GM21737 (cell line): ENCODE measurements around the gene NELL1.
"Not testable (repeated sequence)": the region's sequence is repeated elsewhere in the genome, so short reads cannot be mapped to it uniquely, and the experiment has no call there.

ENCODE experiments used
- ATAC-seq: cut with Tn5 transposase; IDR thresholded peaks from one replicate; pipeline ENCODE4 v1.9.1; 2021; ENCODE audit warnings: mild to moderate bottlenecking, moderate library complexity; ENCODE audit not compliant: unreplicated experiment

Gene NELL1

GRCh38 chr11:21082853-21083252, 413.5 kb downstream of the NELL1 start:
- ATAC-seq: no peak

GRCh38 chr11:21088930-21089329, 419.5 kb downstream of the NELL1 start:
- ATAC-seq: no peak

GRCh38 chr11:21104641-21105040, 435.3 kb downstream of the NELL1 start:
- ATAC-seq: no peak

- no peak for ATAC-seq
These were observed 436.0 kb downstream of the NELL1 start for GRCh38 chr11:21105196-21105917.

GRCh38 chr11:21109341-21109740, 440.0 kb downstream of the NELL1 start:
- ATAC-seq: no peak

GRCh38 chr11:21110415-21110814, 441.0 kb downstream of the NELL1 start:
- ATAC-seq: no peak

GRCh38 chr11:21113876-21114275, 444.5 kb downstream of the NELL1 start:
- no peak for ATAC-seq

GRCh38 chr11:21116009-21116408, 446.6 kb downstream of the NELL1 start:
- ATAC-seq: no peak

GRCh38 chr11:21119411-21119810, 450.0 kb downstream of the NELL1 start:
- no peak for ATAC-seq

GRCh38 chr11:21121991-21122390, 452.6 kb downstream of the NELL1 start:
- no peak for ATAC-seq

GRCh38 chr11:21122523-21122922, 453.1 kb downstream of the NELL1 start:
- no peak for ATAC-seq

- ATAC-seq: no peak
These were observed 462.8 kb downstream of the NELL1 start for GRCh38 chr11:21132146-21132720.

- ATAC-seq: no peak
These were observed 463.9 kb downstream of the NELL1 start for GRCh38 chr11:21133244-21133643.

- no peak for ATAC-seq
These were observed 464.3 kb downstream of the NELL1 start for GRCh38 chr11:21133722-21134121.

- ATAC-seq: no peak
These were observed 468.4 kb downstream of the NELL1 start for GRCh38 chr11:21137803-21138202.

GRCh38 chr11:21141557-21141956, 472.2 kb downstream of the NELL1 start:
- not testable (repeated sequence) for ATAC-seq

GRCh38 chr11:21142007-21142406, 472.6 kb downstream of the NELL1 start:
- no peak for ATAC-seq

- ATAC-seq: no peak
These were observed 475.1 kb downstream of the NELL1 start for GRCh38 chr11:21144531-21144930.

- no peak for ATAC-seq
These were observed 479.0 kb downstream of the NELL1 start for GRCh38 chr11:21148376-21148775.

GRCh38 chr11:21160140-21160539, 490.8 kb downstream of the NELL1 start:
- no peak for ATAC-seq

GRCh38 chr11:21169639-21170038, 500.3 kb downstream of the NELL1 start:
- no peak for ATAC-seq

GRCh38 chr11:21173476-21173875, 504.1 kb downstream of the NELL1 start:
- ATAC-seq: no peak

- no peak for ATAC-seq
These were observed 505.4 kb downstream of the NELL1 start for GRCh38 chr11:21174781-21175180.
